Measurements from ENCODE around the gene XRCC5. TPM values are rescaled to one million over a fixed set of nuclear protein-coding genes. Genes with fewer than 3 reads are reported as not detected.

XRCC5 gene
- total RNA-seq, 1 donor from 2014 or later = 284 TPM

GRCh38 chr2:216235462-216235861 is 126.3 kb downstream of the XRCC5 start:
- no peak overlapping the region for H3K4me3 ChIP-seq (ENCODE audit: low read depth, low read length)
- H3K27me3 ChIP-seq (ENCODE audit: control insufficient read depth, insufficient read depth, low read length) = no peaks in the 10 kb centered on the region
- no peaks in the 10 kb centered on the region for H3K36me3 ChIP-seq (ENCODE audit: control insufficient read depth, insufficient read depth, low read length)
- no peak for TF ChIP-seq CTCF (IDR thresholded peaks at IDR 0.05; ENCODE audit: insufficient read depth, low read length, poor library complexity, severe bottlenecking)
- no peak for DNase-seq (ENCODE audit: low read depth)

- TF ChIP-seq CTCF (IDR thresholded peaks at IDR 0.05; ENCODE audit: insufficient read depth, low read length, poor library complexity, severe bottlenecking) = no peak
- Histone ChIP-seq H3K4me3 (ENCODE audit: low read depth, low read length) (no peak overlapping the region), H3K27me3 (ENCODE audit: control insufficient read depth, insufficient read depth, low read length) (no peaks in the 10 kb centered on the region), H3K36me3 (ENCODE audit: control insufficient read depth, insufficient read depth, low read length) (no peaks in the 10 kb centered on the region)
- DNase-seq (ENCODE audit: low read depth) = no peak
Measured at GRCh38 chr2:216235896-216236295, 126.7 kb downstream of the XRCC5 start.

- no peak for DNase-seq (ENCODE audit: low read depth)
- Histone ChIP-seq H3K36me3 (ENCODE audit: control insufficient read depth, insufficient read depth, low read length) (no peaks in the 10 kb centered on the region), H3K27me3 (ENCODE audit: control insufficient read depth, insufficient read depth, low read length) (no peaks in the 10 kb centered on the region), H3K4me3 (ENCODE audit: low read depth, low read length) (no peak overlapping the region)
- TF ChIP-seq CTCF (IDR thresholded peaks at IDR 0.05; ENCODE audit: insufficient read depth, low read length, poor library complexity, severe bottlenecking) = no peak
Measured at GRCh38 chr2:216236486-216236885, 127.3 kb downstream of the XRCC5 start.

GRCh38 chr2:216242365-216242764 is 133.2 kb downstream of the XRCC5 start:
- no peak for TF ChIP-seq CTCF (IDR thresholded peaks at IDR 0.05; ENCODE audit: insufficient read depth, low read length, poor library complexity, severe bottlenecking)
- H3K27me3 ChIP-seq (ENCODE audit: control insufficient read depth, insufficient read depth, low read length) = no peaks in the 10 kb centered on the region
- H3K36me3 ChIP-seq (ENCODE audit: control insufficient read depth, insufficient read depth, low read length) = no peaks in the 10 kb centered on the region
- no peak for DNase-seq (ENCODE audit: low read depth)
- H3K4me3 ChIP-seq (ENCODE audit: low read depth, low read length) = no peak overlapping the region

GRCh38 chr2:216243026-216243425 is 133.9 kb downstream of the XRCC5 start:
- Histone ChIP-seq H3K4me3 (ENCODE audit: low read depth, low read length) (no peak overlapping the region), H3K36me3 (ENCODE audit: control insufficient read depth, insufficient read depth, low read length) (no peaks in the 10 kb centered on the region), H3K27me3 (ENCODE audit: control insufficient read depth, insufficient read depth, low read length) (no peaks in the 10 kb centered on the region)
- no peak for DNase-seq (ENCODE audit: low read depth)
- no peak for TF ChIP-seq CTCF (IDR thresholded peaks at IDR 0.05; ENCODE audit: insufficient read depth, low read length, poor library complexity, severe bottlenecking)

GRCh38 chr2:216245391-216245975 is 136.3 kb downstream of the XRCC5 start:
- no peak for TF ChIP-seq CTCF (IDR thresholded peaks at IDR 0.05; ENCODE audit: insufficient read depth, low read length, poor library complexity, severe bottlenecking)
- H3K36me3 ChIP-seq (ENCODE audit: control insufficient read depth, insufficient read depth, low read length) = no peaks in the 10 kb centered on the region
- DNase-seq (ENCODE audit: low read depth) = no peak

More at GRCh38 chr2:216245391-216245975, 136.3 kb downstream of the XRCC5 start:
- Histone ChIP-seq H3K4me3 (ENCODE audit: low read depth, low read length) (no peak overlapping the region), H3K27me3 (ENCODE audit: control insufficient read depth, insufficient read depth, low read length) (no peaks in the 10 kb centered on the region)
